GM21360 (cell line): ENCODE data around the gene UHRF1.

Experiments
- ATAC-seq: cut with Tn5 transposase; IDR thresholded peaks from one replicate; pipeline ENCODE4 v1.9.1; 2021; ENCODE audit warnings: mild to moderate bottlenecking, moderate library complexity; ENCODE audit not compliant: unreplicated experiment

UHRF1 gene

GRCh38 chr19:4987256-4987655, 78.0 kb downstream of the UHRF1 start:
- ATAC-seq = no peak

GRCh38 chr19:4987692-4988370, 78.5 kb downstream of the UHRF1 start:
- no peak for ATAC-seq

GRCh38 chr19:4988770-4989251, 79.5 kb downstream of the UHRF1 start:
- ATAC-seq = no peak

GRCh38 chr19:4990306-4990705, 81.0 kb downstream of the UHRF1 start:
- no peak for ATAC-seq

- ATAC-seq = no peak
Measured at GRCh38 chr19:4991538-4991937, 82.2 kb downstream of the UHRF1 start.

GRCh38 chr19:4991996-4992698, 82.8 kb downstream of the UHRF1 start:
- ATAC-seq = no peak

GRCh38 chr19:4993683-4994082, 84.4 kb downstream of the UHRF1 start:
- ATAC-seq = no peak

GRCh38 chr19:4996701-4997100, 87.4 kb downstream of the UHRF1 start:
- no peak for ATAC-seq

GRCh38 chr19:4997297-4997696, 88.0 kb downstream of the UHRF1 start:
- ATAC-seq = no peak

- ATAC-seq = no peak
Measured at GRCh38 chr19:5000120-5000611, 90.9 kb downstream of the UHRF1 start.

GRCh38 chr19:5001615-5002014, 92.3 kb downstream of the UHRF1 start:
- no peak for ATAC-seq

- ATAC-seq = no peak
Measured at GRCh38 chr19:5002143-5002542, 92.8 kb downstream of the UHRF1 start.

- no peak for ATAC-seq
Measured at GRCh38 chr19:5003781-5004180, 94.5 kb downstream of the UHRF1 start.

- ATAC-seq = no peak
Measured at GRCh38 chr19:5005096-5005495, 95.8 kb downstream of the UHRF1 start.

- ATAC-seq = no peak
Measured at GRCh38 chr19:5006201-5006600, 96.9 kb downstream of the UHRF1 start.

- ATAC-seq = no peak
Measured at GRCh38 chr19:5006821-5007220, 97.5 kb downstream of the UHRF1 start.
